Upper lobe of right lung (tissue), 1 donor: ENCODE data around the gene CCDC40. TPM values are rescaled to one million over a fixed set of nuclear protein-coding genes. Genes with fewer than 3 reads are reported as not detected.

ENCODE experiments used
- ATAC-seq: fragments of 200-7000 bp; cut with Tn5 transposase; one replicate; pipeline ENCODE4 v1.9.1; 2020; ENCODE audit warnings: mild to moderate bottlenecking, moderate library complexity
- DNase-seq: peaks from one replicate; pipeline ENCODE4 v3.0.0-alpha.2; 2020
- H3K27ac ChIP-seq: fragments of 200-600 bp; one replicate; pipeline ENCODE4 v1.8.0; 2022
- H3K27me3 ChIP-seq: fragments of 200-600 bp; one replicate; pipeline ENCODE4 v1.8.0; 2022; ENCODE audit warnings: mild to moderate bottlenecking
- H3K36me3 ChIP-seq: fragments of 200-600 bp; one replicate; pipeline ENCODE4 v1.8.0; 2022
- H3K4me1 ChIP-seq: fragments of 200-600 bp; one replicate; pipeline ENCODE4 v1.8.0; 2022
- H3K4me3 ChIP-seq: fragments of 200-600 bp; one replicate; pipeline ENCODE4 v1.8.0; 2022; ENCODE audit warnings: mild to moderate bottlenecking
- H3K9me3 ChIP-seq: fragments of 200-600 bp; one replicate; pipeline ENCODE4 v1.8.0; 2022
- CTCF ChIP-seq: fragments of 200-600 bp; IDR thresholded peaks from one replicate; pipeline ENCODE4 v1.8.0; 2022; ENCODE audit warnings: antibody characterized with exemption
- intact Hi-C: fragments of 100-400 bp; cut with DNase I; formaldehyde crosslinking; loops from one replicate; pipeline ENCODE4 v1.11.0; 2022
- long read RNA-seq: library from polyadenylated mRNA; unstranded; transcript quantifications from one replicate; pipeline ENCODE4 v2.0.0, GENCODE V29; 2021
- total RNA-seq: library from RNA; stranded (reverse); fragmentation: NEBNext Ultra II Directional; extraction: Animal tissue kit (Norgen Biotek cat#: 25700); gene quantifications from one replicate; pipeline ENCODE4 v1.2.1, GENCODE V29; 2021
- donor health status: DM: no; HTN: yes; CAD: no; lungs with severe emphysema.

Gene CCDC40
- 3.5 TPM for total RNA-seq
- long read RNA-seq, partial matches to known transcripts = 3 of 6 reads
- long read RNA-seq, other reads (novel, unspliced or antisense) = 3 of 6 reads

DNA sequence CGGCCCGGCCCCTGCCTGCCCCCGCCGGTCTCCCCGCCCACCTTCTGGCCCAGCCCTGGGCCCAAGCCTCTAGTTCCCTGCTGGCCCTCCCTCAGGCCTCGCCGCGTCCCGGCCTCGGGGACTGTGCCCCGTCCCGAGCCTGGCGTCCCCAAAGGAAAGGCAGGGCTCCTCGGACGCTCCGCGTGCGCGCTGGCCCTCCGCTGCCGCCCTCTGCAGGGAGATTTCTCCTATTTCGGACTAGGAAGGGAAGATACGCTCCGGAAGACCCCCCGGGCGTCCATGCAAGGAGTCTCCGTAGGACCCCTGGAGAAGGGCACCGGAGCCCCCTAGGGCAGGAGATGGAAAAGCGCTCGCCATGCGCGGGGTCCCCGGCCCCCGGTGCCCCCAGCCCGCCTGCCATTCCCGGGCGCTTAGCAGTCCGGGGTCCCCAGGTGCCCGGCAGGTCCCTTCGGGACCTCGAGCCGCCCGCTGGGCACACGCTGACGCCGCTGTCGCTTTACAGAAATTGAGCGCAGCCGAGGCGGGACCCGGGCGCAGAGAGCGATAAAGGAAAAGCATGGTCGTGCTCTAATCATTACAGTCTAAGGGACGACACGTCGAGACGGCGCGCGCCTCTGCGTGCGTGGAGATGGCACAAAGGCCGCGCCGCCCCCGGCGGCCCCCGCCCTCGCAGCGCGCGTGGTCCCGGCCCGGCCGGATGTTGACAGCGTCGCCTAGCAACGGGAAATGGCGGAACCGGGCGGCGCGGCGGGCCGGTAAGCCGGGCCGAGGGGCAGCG is at the start of gene CCDC40:
TSS of gene CCDC40 (plus strand) at position 706 of the 778 bp plus-strand sequence. CDS start at position 727, 21 bp downstream.
- Histone ChIP-seq H3K27ac (peak within 1 kb of the TSS; percentile 94), H3K27me3 (no peaks in the 10 kb centered on the region), H3K4me1 (peaks cover 4% of the 10 kb centered on the region), H3K4me3 (peak within 1 kb of the TSS; percentile 72), H3K9me3 (no peaks in the 10 kb centered on the region), H3K36me3 (no peaks in the 10 kb centered on the region)
- intact Hi-C loops = no loop called here
- DNase-seq = peak; percentile 94
- ATAC-seq = peak; percentile 96
- TF ChIP-seq CTCF = peak; percentile 6

DNA sequence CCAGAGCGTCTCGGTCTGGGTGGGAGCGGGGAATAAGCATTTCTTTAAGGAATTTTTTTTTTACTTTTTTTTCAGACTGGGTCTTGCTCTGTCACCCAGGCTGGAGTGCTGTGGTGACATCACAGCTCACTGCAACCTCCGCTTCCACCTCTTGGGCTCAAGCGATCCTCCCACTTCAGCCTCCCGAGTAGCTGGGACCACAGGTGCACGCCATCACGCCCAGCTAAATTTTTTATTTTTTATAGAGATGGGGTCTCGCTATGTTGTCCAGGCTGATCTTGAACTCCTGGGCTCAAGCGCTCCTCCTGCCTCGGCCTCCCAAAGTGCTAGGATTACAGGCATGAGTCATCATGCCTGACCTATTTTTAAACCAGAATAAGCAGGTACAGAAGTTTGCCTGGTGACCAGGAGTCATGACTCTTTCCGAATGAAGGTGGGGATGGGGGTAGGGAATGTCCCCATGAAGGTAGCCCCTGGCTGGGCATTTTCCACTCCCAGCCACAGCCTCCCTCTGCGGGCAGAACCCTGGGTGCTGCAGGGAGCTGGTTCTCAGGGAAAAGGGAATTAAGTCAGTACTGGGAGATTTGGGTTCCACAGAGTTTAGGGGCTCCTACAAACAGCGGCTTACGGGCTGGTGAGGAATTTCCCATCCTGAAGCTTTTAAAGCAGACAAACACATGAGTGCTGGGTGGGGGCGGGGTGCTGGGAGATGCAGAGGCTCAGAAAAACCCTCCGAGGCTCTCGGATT is 49.1 kb upstream of the CCDC40 start:
- Histone ChIP-seq H3K27me3 (no peaks in the 10 kb centered on the region), H3K9me3 (no peaks in the 10 kb centered on the region), H3K4me3 (no peak overlapping the region), H3K27ac (no peak overlapping the region), H3K4me1 (peaks cover 30% of the 10 kb centered on the region), H3K36me3 (no peaks in the 10 kb centered on the region)
- DNase-seq = no peak
- intact Hi-C loops = no loop called here
- no peak for TF ChIP-seq CTCF
- ATAC-seq = no peak

GRCh38 chr17:79987935-79988184 is 48.6 kb upstream of the CCDC40 start:
- DNase-seq (no peak), ATAC-seq (no peak)
- no peaks in the 10 kb centered on the region for H3K36me3 ChIP-seq
- no peak overlapping the region for H3K27ac ChIP-seq
- H3K27me3 ChIP-seq = no peaks in the 10 kb centered on the region
- no peak for TF ChIP-seq CTCF
- H3K4me3 ChIP-seq = no peak overlapping the region
- intact Hi-C loops = no loop called here
- H3K9me3 ChIP-seq = no peaks in the 10 kb centered on the region
- peaks cover 35% of the 10 kb centered on the region for H3K4me1 ChIP-seq

DNA sequence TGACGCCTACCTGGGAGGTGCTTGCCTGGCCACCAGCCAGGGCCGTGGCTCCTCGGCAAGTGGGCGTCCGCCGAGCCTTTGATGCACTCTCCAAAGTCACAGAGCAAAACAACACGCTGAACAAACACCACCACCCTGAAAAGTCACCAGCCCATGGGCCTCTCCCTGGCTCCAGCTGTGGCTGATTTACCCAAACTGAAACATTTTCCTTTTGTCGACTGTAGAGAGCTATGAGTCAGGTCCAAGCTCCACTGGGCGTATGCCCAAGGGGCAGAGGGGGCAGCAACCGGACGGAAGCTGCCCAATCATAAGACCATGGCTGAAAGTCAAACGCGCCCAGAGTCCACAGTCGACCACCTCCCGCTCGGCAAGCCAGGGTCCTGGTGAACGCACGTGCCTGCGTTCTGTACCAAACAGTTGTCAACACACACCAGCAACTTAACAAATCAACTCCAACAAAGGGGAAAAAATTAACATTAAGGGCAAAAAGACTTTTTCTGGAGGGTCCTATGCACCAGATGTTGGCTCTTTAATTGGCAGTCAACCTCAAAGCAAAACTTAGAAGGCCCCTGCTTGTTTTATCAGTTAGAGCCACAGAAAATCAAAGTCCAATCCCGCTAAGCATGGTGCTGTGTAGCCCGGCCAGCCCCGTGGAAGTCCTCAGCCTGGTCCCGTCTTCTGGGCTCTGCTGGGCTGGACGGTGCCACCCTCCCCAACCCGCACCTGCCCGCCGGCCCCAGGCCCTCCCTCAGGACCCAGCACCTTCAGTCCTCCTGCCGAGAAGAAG is 48.1 kb upstream of the CCDC40 start:
- H3K27me3 ChIP-seq = no peaks in the 10 kb centered on the region
- no peak for TF ChIP-seq CTCF
- intact Hi-C loops = no loop called here
- H3K4me1 ChIP-seq = peaks cover 40% of the 10 kb centered on the region
- H3K9me3 ChIP-seq = no peaks in the 10 kb centered on the region
- DNase-seq (no peak), ATAC-seq (no peak)
- H3K36me3 ChIP-seq = no peaks in the 10 kb centered on the region
- H3K4me3 ChIP-seq = no peak overlapping the region
- H3K27ac ChIP-seq = peak overlapping the region; percentile 3

GRCh38 chr17:79989106-79989835 is 47.2 kb upstream of the CCDC40 start:
- DNase-seq = no peak
- no peak overlapping the region for H3K27ac ChIP-seq
- no peaks in the 10 kb centered on the region for H3K36me3 ChIP-seq
- H3K27me3 ChIP-seq = no peaks in the 10 kb centered on the region
- no peaks in the 10 kb centered on the region for H3K9me3 ChIP-seq
- TF ChIP-seq CTCF = no peak
- no peak for ATAC-seq
- H3K4me3 ChIP-seq = no peak overlapping the region
- intact Hi-C loops = no loop called here
- peaks cover 48% of the 10 kb centered on the region for H3K4me1 ChIP-seq
